Endothelial cell of umbilical vein (primary cell): ENCODE measurements around the gene CHST15. TPM values are rescaled to one million over a fixed set of nuclear protein-coding genes. Genes with fewer than 3 reads are reported as not detected.

ENCODE experiments used
- BruUV-seq: library from RNA; stranded (reverse); fragments of 400-500 nt; replicated peaks from 2 replicates; lab custom pipeline; 2021; lab: Mats Ljungman, UMichigan
- CTCF ChIA-PET: fragments of 300-600, 350-600 bp; sonication (Branson Sonifier 250); formaldehyde crosslinking; loops from one replicate; lab custom pipeline; 2021; ENCODE audit warnings: antibody characterized with exemption, inconsistent platforms; lab: Charles Lee
- POLR2A ChIA-PET: fragments of 300-600, 350-600 bp; sonication (Branson Sonifier 250); formaldehyde crosslinking; loops from one replicate; lab custom pipeline; 2021; ENCODE audit warnings: antibody characterized with exemption, inconsistent platforms; lab: Charles Lee
- DNase-seq: peaks from one replicate; pipeline ENCODE4 v3.0.0-alpha.2; 2011; ENCODE audit warnings: low read depth, low spot score
- FAIRE-seq: peaks from 2 replicates; lab custom pipeline; 2011; peaks lifted over from hg19 to GRCh38; lab: Jason Lieb, UNC
- H2AFZ ChIP-seq: 2 replicates; pipeline ENCODE4 v1.6.0; 2012; ENCODE audit warnings: low read depth, low read length, control low read depth, inconsistent platforms
- H3K27ac ChIP-seq: 2 replicates; pipeline ENCODE4 v1.5.1; 2011; ENCODE audit warnings: low read depth, mild to moderate bottlenecking, control low read depth, low read length, moderate library complexity; ENCODE audit not compliant: insufficient read depth
- H3K27me3 ChIP-seq, 2 experiments: 2 replicates each; pipeline versions ENCODE4 v1.6.0 to v1.6.1; 2011; ENCODE audit warnings: low read length in 2 of 2, mixed read lengths in 1 of 2; ENCODE audit not compliant: control insufficient read depth in 2 of 2, insufficient read depth in 2 of 2
- H3K36me3 ChIP-seq, 2 experiments: 2 replicates in 1 of 2; 3 replicates in 1 of 2; pipeline ENCODE4 v1.5.1; 2011; ENCODE audit warnings: low read length in 2 of 2, mild to moderate bottlenecking in 1 of 2, moderate library complexity in 1 of 2; ENCODE audit not compliant: control insufficient read depth in 2 of 2, insufficient read depth in 2 of 2; ENCODE audit errors: extremely low read depth in 1 of 2
- H3K4me1 ChIP-seq: 3 replicates; pipeline ENCODE4 v1.5.1; 2011; ENCODE audit warnings: mild to moderate bottlenecking, low read length; ENCODE audit not compliant: control insufficient read depth, insufficient read depth; ENCODE audit errors: extremely low read depth
- H3K4me2 ChIP-seq: 2 replicates; pipeline ENCODE4 v1.6.1; 2011; ENCODE audit warnings: low read length, control low read depth, mixed read lengths; ENCODE audit not compliant: insufficient read depth
- H3K4me3 ChIP-seq, 3 experiments: fragments of 200-600 bp in 1 of 3; sonication (generic), shearing (Covaris generic) in 1 of 3; replicated peaks in 1 of 3; 2 replicates each; pipeline ENCODE4 v1.5.1; 2011 to 2016; ENCODE audit warnings: control low read depth in 3 of 3, low read length in 3 of 3, mild to moderate bottlenecking in 2 of 3, inconsistent platforms in 1 of 3, low read depth in 1 of 3, moderate library complexity in 1 of 3; ENCODE audit not compliant: insufficient read depth in 1 of 3
- H3K79me2 ChIP-seq: 2 replicates; pipeline ENCODE4 v1.6.0; 2012; ENCODE audit warnings: low read length, inconsistent platforms; ENCODE audit not compliant: control insufficient read depth, insufficient read depth
- H3K9ac ChIP-seq: replicated peaks from 2 replicates; pipeline ENCODE3; 2011; ENCODE audit warnings: low read length, control low read depth; ENCODE audit not compliant: insufficient read depth; ENCODE audit errors: extremely low read depth
- H3K9me1 ChIP-seq: replicated peaks from 3 replicates; pipeline ENCODE4 v1.6.0; 2011; ENCODE audit warnings: mild to moderate bottlenecking, low read length; ENCODE audit not compliant: control insufficient read depth, insufficient read depth; ENCODE audit errors: extremely low read depth
- H3K9me3 ChIP-seq: replicated peaks from 2 replicates; pipeline ENCODE4 v1.5.1; 2012; ENCODE audit warnings: low read length, inconsistent platforms; ENCODE audit not compliant: control insufficient read depth, insufficient read depth
- H4K20me1 ChIP-seq: replicated peaks from 2 replicates; pipeline ENCODE3; 2011; ENCODE audit warnings: mild to moderate bottlenecking, low read length; ENCODE audit not compliant: control insufficient read depth, insufficient read depth; ENCODE audit errors: extremely low read depth
- CTCF ChIP-seq, 2 donors: IDR thresholded peaks; 1 replicate in 1 of 2; 2 replicates in 1 of 2; pipeline ENCODE4 v1.5.1; 2011; ENCODE audit warnings: low read length in 2 of 2, mild to moderate bottlenecking in 2 of 2, moderate library complexity in 2 of 2, control low read depth in 1 of 2, inconsistent platforms in 1 of 2, low read depth in 1 of 2; ENCODE audit not compliant: insufficient read depth in 1 of 2; ENCODE audit errors: extremely low read depth in 1 of 2
- EZH2 ChIP-seq: IDR thresholded peaks from 2 replicates; pipeline ENCODE4 v1.6.1; 2012; ENCODE audit warnings: borderline replicate concordance, low read depth, mild to moderate bottlenecking, moderate library complexity, low read length, inconsistent platforms; ENCODE audit not compliant: severe bottlenecking
- FOS ChIP-seq: IDR thresholded peaks from 2 replicates; pipeline ENCODE4 v1.6.1; 2011; ENCODE audit warnings: mild to moderate bottlenecking, low read length, moderate library complexity, borderline replicate concordance; ENCODE audit not compliant: insufficient read depth
- GATA2 ChIP-seq: IDR thresholded peaks from 2 replicates; pipeline ENCODE4 v1.7.0; 2011; ENCODE audit warnings: low read depth, mild to moderate bottlenecking, moderate library complexity, mixed read lengths, low read length; ENCODE audit not compliant: insufficient read length, insufficient read depth
- JUN ChIP-seq: IDR thresholded peaks from 2 replicates; pipeline ENCODE4 v1.6.1; 2011; ENCODE audit warnings: borderline replicate concordance, low read depth; ENCODE audit not compliant: insufficient read length, insufficient read depth
- MAX ChIP-seq: IDR thresholded peaks from 2 replicates; pipeline ENCODE4 v1.6.1; 2011; ENCODE audit not compliant: insufficient read depth, insufficient read length
- MYC ChIP-seq: IDR thresholded peaks from one replicate; pipeline ENCODE4 v1.6.1; 2011; ENCODE audit warnings: mild to moderate bottlenecking, low read depth, low read length
- POLR2A ChIP-seq: IDR thresholded peaks from 2 replicates; pipeline ENCODE4 v1.6.1; 2012; ENCODE audit warnings: low read depth, mild to moderate bottlenecking, control low read depth, low read length
- POLR2AphosphoS5 ChIP-seq: IDR thresholded peaks from 2 replicates; pipeline ENCODE4 v1.6.1; 2012; ENCODE audit warnings: low read depth, mild to moderate bottlenecking, control low read depth, low read length, moderate library complexity; ENCODE audit not compliant: insufficient read depth
- dilution Hi-C: fragments of 300-500 bp; cut with MboI; formaldehyde crosslinking; loops from one replicate; pipeline ENCODE4 v1.15.0; 2019; ENCODE audit warnings: low sequenced_read_pairs; ENCODE audit not compliant: extremely low pct_ligation_motif_present
- intact Hi-C: fragments of 100-400 bp; cut with micrococcal nuclease; formaldehyde crosslinking; loops from one replicate; pipeline ENCODE4 v1.10.0; 2022
- polyA plus RNA-seq, 4 experiments: library from polyadenylated mRNA; depleted of rRNA in 3 of 4; stranded (reverse) in 3 of 4; unstranded in 1 of 4; fragments of >200 nt; gene quantifications; 2 replicates each; pipeline versions ENCODE4 v1.2.1 to v1.2.3, GENCODE V29; 2011 to 2012; ENCODE audit warnings: missing spikeins in 1 of 4
- total RNA-seq: library from RNA; stranded (reverse); gene quantifications from 2 replicates; pipeline ENCODE4 v1.2.3, GENCODE V29; 2021

Gene CHST15
- total and polyA plus RNA-seq, 2 donors (not counting 3 experiments of a cell fraction or from before 2014, with no cell fraction given) = 23.1 to 29.2 TPM

DNA sequence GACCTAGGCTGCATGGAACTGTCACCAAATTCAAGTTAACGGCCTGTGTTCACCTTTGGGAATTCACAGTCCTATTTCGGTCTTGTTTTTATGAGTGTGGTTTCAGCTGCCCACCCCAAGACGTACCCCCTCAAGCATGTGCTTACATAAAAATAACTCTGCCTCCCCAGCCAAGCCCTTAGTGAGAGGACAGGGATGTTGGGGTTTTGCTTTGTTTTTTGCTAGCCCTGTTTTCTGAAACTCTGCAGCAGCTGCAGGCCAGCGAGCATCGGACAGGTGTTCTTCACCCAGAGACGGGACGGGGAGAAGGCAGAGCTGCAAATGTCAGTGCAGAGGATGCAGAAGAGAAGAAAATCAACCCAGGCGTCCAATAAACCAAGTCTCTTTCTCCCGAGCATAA lies 13.5 kb downstream of the CHST15 start:
- Histone ChIP-seq H3K27ac (no peak overlapping the region), H3K27me3 (no peaks in the 10 kb centered on the region), H2AFZ (no peak overlapping the region), H3K4me3 (no peak overlapping the region), H3K4me2 (no peak overlapping the region), H3K79me2 (no peaks in the 10 kb centered on the region), H3K36me3 (no peaks in the 10 kb centered on the region), H3K9me3 (no peaks in the 10 kb centered on the region), H4K20me1 (no peaks in the 10 kb centered on the region), H3K9me1 (no peaks in the 10 kb centered on the region), H3K9ac (no peak overlapping the region), H3K4me1 (no peaks in the 10 kb centered on the region)
- POLR2A ChIA-PET = no interaction called here
- DNase-seq (no peak), FAIRE-seq (no peak)
- CTCF ChIA-PET = no interaction called here
- intact Hi-C loops = no loop called here
- TF ChIP-seq JUN = no peak
- no peak for TF ChIP-seq POLR2A
- dilution Hi-C loops = no loop called here
- no TSS peak for BruUV-seq

GRCh38 chr10:124078714-124079113 lies 14.7 kb downstream of the CHST15 start:
- Histone ChIP-seq H4K20me1 (no peaks in the 10 kb centered on the region), H3K4me3 (no peak overlapping the region), H3K9me3 (no peaks in the 10 kb centered on the region), H3K9me1 (no peaks in the 10 kb centered on the region), H3K79me2 (no peaks in the 10 kb centered on the region), H3K27me3 (no peaks in the 10 kb centered on the region), H3K9ac (no peak overlapping the region), H3K4me1 (no peaks in the 10 kb centered on the region), H3K36me3 (no peaks in the 10 kb centered on the region), H3K4me2 (no peak overlapping the region), H3K27ac (no peak overlapping the region), H2AFZ (no peak overlapping the region)
- TF ChIP-seq MAX = no peak
- TF ChIP-seq FOS = no peak
- no peak for TF ChIP-seq CTCF (IDR thresholded peaks at IDR 0.05; ENCODE audit: extremely low read depth in 1 of 2, insufficient read depth in 1 of 2, low read depth in 1 of 2, low read length in 2 of 2)
- no peak for TF ChIP-seq EZH2
- TF ChIP-seq MYC = no peak
- no peak for TF ChIP-seq POLR2AphosphoS5
- TF ChIP-seq JUN = no peak
- TF ChIP-seq GATA2 = no peak
- POLR2A ChIA-PET = no interaction called here
- BruUV-seq = no TSS peak
- dilution Hi-C loops (no loop called here), intact Hi-C loops (no loop called here)
- CTCF ChIA-PET = no interaction called here
- DNase-seq (no peak), FAIRE-seq (no peak)
